ENCODE results near the gene DGCR8. TPM values are rescaled to one million over a fixed set of nuclear protein-coding genes. Genes with fewer than 3 reads are reported as not detected.

Gene DGCR8
- total and polyA plus RNA-seq, 12 donors: 8.3 to 26.3 (median 14.0) TPM

- Histone ChIP-seq H3K9me3 (no peaks in the 10 kb centered on the region), H3K36me3 (peaks cover 0 to 33% (median 26%) of the 10 kb centered on the region in 9 donors), H3K27me3 (no peaks in the 10 kb centered on the region), H3K4me1 (peaks cover 32 to 57% (median 52%) of the 10 kb centered on the region in 9 donors), H3K4me3 (no peak overlapping the region), H3K27ac (peak overlapping the region in 1 of 10 donors; percentile 35)
- no peak for ATAC-seq
- 83 to 84% methylated on average over 10 of the region's 10 CpGs for WGBS, 2 donors
- no peak for DNase-seq
- intact Hi-C loops (cut with DNase I): loop anchor here in 3 of 10 donors (5.0 kb wide), 2 partner anchors 61 to 66 kb away; partner anchors contain the start of genes TANGO2 (in 2 of the 3) and ARVCF (in 1 of the 3)
- no peak for TF ChIP-seq CTCF (IDR thresholded peaks at IDR 0.05)
These were observed 3.3 kb downstream of the DGCR8 start for GRCh38 chr22:20083157-20083890.

- Histone ChIP-seq H3K27me3 (no peaks in the 10 kb centered on the region), H3K4me3 (no peak overlapping the region), H3K27ac (peak overlapping the region in 1 of 10 donors; percentile 36), H3K36me3 (peaks cover 0 to 40% (median 31%) of the 10 kb centered on the region in 9 donors), H3K4me1 (peaks cover 32 to 55% (median 51%) of the 10 kb centered on the region in 9 donors), H3K9me3 (no peaks in the 10 kb centered on the region)
- intact Hi-C loops (cut with DNase I): loop anchor here in 3 of 10 donors (5.0 kb wide), 2 partner anchors 62 to 67 kb away; partner anchors contain the start of genes TANGO2 (in 2 of the 3) and ARVCF (in 1 of the 3)
- no peak for DNase-seq
- no peak for ATAC-seq
- 71 to 80% methylated on average over 10 of the region's 10 CpGs for WGBS, 2 donors
- TF ChIP-seq CTCF (IDR thresholded peaks at IDR 0.05): no peak
These were observed 4.0 kb downstream of the DGCR8 start for GRCh38 chr22:20083891-20084546.

- H3K27ac ChIP-seq: peak overlapping the region in 2 of 10 donors; percentile 3 to 36
- ATAC-seq (no peak), DNase-seq (no peak)
- 61 to 63% methylated on average over 23 of the region's 23 CpGs for WGBS, 2 donors
- peaks cover 32 to 52% (median 46%) of the 10 kb centered on the region in 9 donors for H3K4me1 ChIP-seq
- intact Hi-C loops (cut with DNase I): loop anchor here in 4 of 10 donors (5.0 kb wide), 3 partner anchors 57 to 67 kb away; partner anchors contain the start of genes TANGO2 (in 2 of the 4) and ARVCF (in 1 of the 4)
- no peaks in the 10 kb centered on the region for H3K27me3 ChIP-seq
- peaks cover 0 to 48% (median 38%) of the 10 kb centered on the region in 9 donors for H3K36me3 ChIP-seq
- TF ChIP-seq CTCF (IDR thresholded peaks at IDR 0.05): peak in 6 of 9 donors; percentile 19 to 39 (median 32)
- no peaks in the 10 kb centered on the region for H3K9me3 ChIP-seq
- no peak overlapping the region for H3K4me3 ChIP-seq
These were observed 4.7 kb downstream of the DGCR8 start for GRCh38 chr22:20084547-20085413.

Measured in heart right ventricle (tissue), 16 donors.